ENCODE measurements around the gene CD300H.
"Not testable (repeated sequence)": the region's sequence is repeated elsewhere in the genome, so short reads cannot be mapped to it uniquely, and the experiment has no call there.

GRCh38 chr17:74573635-74574034 lies 6.3 kb upstream of the CD300H start:
- TF ChIP-seq CTCF (conservative IDR thresholded peaks at IDR 0.05; ENCODE audit: low read depth, low read length); EZH2 (IDR thresholded peaks at IDR 0.05; ENCODE audit: borderline replicate concordance, low read depth, low read length, poor library complexity, severe bottlenecking): not testable (repeated sequence)
